Left renal cortex interstitium (tissue), 4 donors: ENCODE data around the gene NUDT21. TPM values are rescaled to one million over a fixed set of nuclear protein-coding genes. Genes with fewer than 3 reads are reported as not detected.
"Not testable (repeated sequence)": the region's sequence is repeated elsewhere in the genome, so short reads cannot be mapped to it uniquely, and the experiment has no call there.

Experiments
- DNase-seq, 4 donors: peaks; one replicate each; pipeline ENCODE4 v3.0.0-alpha.2; 2013; ENCODE audit warnings: low read depth in 4 of 4, low spot score in 2 of 4, missing footprints in 1 of 4
- polyA plus RNA-seq, 4 donors: library from polyadenylated mRNA; unstranded; fragments of 120-200 nt; gene quantifications; one replicate each; pipeline ENCODE4 v1.2.1, GENCODE V29; 2013; ENCODE audit not compliant: insufficient read length in 4 of 4

The NUDT21 gene
- polyA plus RNA-seq, result 100 to 1,000 TPM; 109 to 139 (median 128) TPM

GRCh38 chr16:56450986-56451752 is at the start of gene NUDT21, which contains the start of gene OGFOD1:
TSS of gene NUDT21 (minus strand) at chr16:56451332. CDS start at chr16:56451202, 130 bp downstream.
TSS of gene OGFOD1 (plus strand) at chr16:56451554. CDS start at chr16:56451613, 59 bp downstream.
- peak; percentile 86 to 95 (median 92) for DNase-seq

- no peak for DNase-seq
These were observed 42.7 kb upstream of the NUDT21 start for GRCh38 chr16:56493815-56494214.

GRCh38 chr16:56493126-56493525 is 42.0 kb upstream of the NUDT21 start:
- DNase-seq, result no peak

- DNase-seq, result no peak
These were observed 40.6 kb upstream of the NUDT21 start for GRCh38 chr16:56491657-56492261.

GRCh38 chr16:56488868-56489267 is 37.7 kb upstream of the NUDT21 start:
- not testable (repeated sequence) for DNase-seq

- DNase-seq, result no peak
These were observed 36.9 kb upstream of the NUDT21 start for GRCh38 chr16:56488035-56488434.

- DNase-seq, result no peak
These were observed 32.3 kb upstream of the NUDT21 start for GRCh38 chr16:56483394-56483793.

- DNase-seq, result no peak
These were observed 31.6 kb upstream of the NUDT21 start for GRCh38 chr16:56482683-56483236.

- DNase-seq, result peak in 2 of 4 donors; percentile 34 to 68
These were observed 30.5 kb upstream of the NUDT21 start for GRCh38 chr16:56481468-56482122.

GRCh38 chr16:56480776-56481467 is 29.8 kb upstream of the NUDT21 start:
- no peak for DNase-seq

- no peak for DNase-seq
These were observed 28.3 kb upstream of the NUDT21 start for GRCh38 chr16:56479469-56479868.

GRCh38 chr16:56478281-56479049 is 27.3 kb upstream of the NUDT21 start:
- DNase-seq, result no peak

- DNase-seq, result no peak
These were observed 26.2 kb upstream of the NUDT21 start for GRCh38 chr16:56477096-56477878.

- DNase-seq, result no peak
These were observed 24.1 kb upstream of the NUDT21 start for GRCh38 chr16:56475201-56475600.

- no peak for DNase-seq
These were observed 19.5 kb upstream of the NUDT21 start for GRCh38 chr16:56470666-56471065.

- DNase-seq, result no peak
These were observed 19.1 kb upstream of the NUDT21 start for GRCh38 chr16:56470232-56470631.

- DNase-seq, result no peak
These were observed 18.6 kb upstream of the NUDT21 start for GRCh38 chr16:56469748-56470147.

- no peak for DNase-seq
These were observed 17.7 kb upstream of the NUDT21 start for GRCh38 chr16:56468800-56469199.

- DNase-seq, result no peak
These were observed 15.2 kb upstream of the NUDT21 start for GRCh38 chr16:56466344-56466743.
